HG02970 (cell line): Measurements from ENCODE around the gene RBMS3.

Source experiments
- ATAC-seq: cut with Tn5 transposase; IDR thresholded peaks from one replicate; pipeline ENCODE4 v1.9.1; 2021; ENCODE audit warnings: mild to moderate bottlenecking, moderate library complexity, moderate number of reproducible peaks; ENCODE audit not compliant: unreplicated experiment, low FRiP score

RBMS3 gene

DNA sequence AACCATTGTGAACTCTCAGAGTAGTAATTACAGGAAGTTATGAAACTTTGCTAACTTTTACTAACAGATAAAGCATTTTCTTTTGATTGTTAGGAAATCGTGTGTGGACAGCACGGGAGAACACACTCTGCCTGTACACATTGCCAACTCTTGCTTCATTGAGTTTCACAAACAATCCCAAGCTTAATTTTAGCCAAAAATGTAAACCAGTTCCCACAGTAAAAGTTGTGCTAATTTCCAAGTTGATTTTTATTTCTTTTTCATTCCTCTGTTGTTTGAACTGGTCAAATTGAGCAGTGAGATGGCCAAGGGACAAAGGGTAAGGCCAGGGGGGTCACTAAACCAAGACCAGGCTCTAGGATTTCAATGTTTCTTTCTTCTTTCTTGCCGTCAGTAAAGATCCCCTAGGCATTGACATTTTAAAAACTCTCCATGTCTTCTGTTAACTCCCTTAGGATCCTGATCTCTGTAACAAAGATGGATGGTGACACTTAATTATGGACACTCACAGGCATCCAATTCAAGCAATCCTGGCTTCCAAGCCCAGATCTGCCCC is 414.9 kb downstream of the RBMS3 start:
- ATAC-seq = no peak

DNA sequence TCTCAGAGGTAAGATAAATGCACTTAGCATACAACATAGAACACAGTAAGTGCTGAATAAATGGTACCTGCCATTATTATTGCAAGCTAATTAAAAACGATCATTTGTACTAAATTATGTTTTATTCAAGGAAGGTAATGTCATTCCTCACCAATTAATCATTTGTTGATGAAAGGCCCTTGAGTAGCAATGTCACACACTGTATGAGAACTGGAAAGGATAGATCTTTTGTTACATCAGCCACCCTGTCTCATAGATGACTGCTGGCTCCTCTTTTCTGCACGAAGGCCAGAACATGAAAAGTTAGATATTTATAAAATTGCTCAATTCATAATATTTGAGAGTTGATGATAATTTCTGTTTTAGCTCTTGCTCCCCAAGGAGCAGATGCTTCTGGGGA is 415.4 kb downstream of the RBMS3 start:
- no peak for ATAC-seq

DNA sequence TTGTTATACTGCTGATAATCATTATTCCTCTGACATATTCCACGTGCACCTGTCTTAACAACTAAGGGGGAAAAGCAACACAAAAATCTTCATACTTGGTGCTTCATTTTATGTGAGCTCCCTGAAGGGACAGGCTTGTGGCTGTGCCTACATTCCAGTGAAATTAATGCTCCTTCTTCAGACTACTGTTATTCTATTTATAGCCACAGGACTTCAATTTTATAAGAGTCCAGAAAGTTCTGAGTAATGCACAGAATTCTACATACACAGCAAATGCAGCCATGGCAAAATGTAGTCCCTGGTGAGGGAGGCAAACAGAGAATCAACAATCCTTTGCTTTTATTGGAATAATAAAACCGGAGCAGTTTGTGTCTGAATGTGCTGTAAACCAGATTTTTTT is 417.1 kb downstream of the RBMS3 start:
- ATAC-seq = no peak

DNA sequence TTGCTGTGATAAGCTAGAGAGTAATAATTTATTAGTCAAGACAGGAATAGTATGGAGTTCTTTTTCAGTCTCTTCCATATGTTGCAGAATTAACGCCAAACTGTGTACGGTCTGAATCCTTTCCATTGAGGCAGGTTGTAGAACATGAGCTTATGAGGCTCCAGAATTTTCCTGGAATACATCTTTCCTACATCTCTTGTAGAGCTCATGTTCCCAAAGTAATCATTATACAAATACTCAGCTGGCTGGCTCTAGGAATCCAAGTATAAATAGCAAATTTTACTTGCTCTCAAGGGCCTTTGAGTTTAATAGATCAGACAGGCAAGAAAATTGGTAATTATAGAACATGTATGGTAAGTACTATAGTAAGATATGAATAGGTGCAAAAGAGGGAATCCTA is 419.4 kb downstream of the RBMS3 start:
- no peak for ATAC-seq

GRCh38 chr3:29701326-29701983 is 420.6 kb downstream of the RBMS3 start:
- no peak for ATAC-seq

DNA sequence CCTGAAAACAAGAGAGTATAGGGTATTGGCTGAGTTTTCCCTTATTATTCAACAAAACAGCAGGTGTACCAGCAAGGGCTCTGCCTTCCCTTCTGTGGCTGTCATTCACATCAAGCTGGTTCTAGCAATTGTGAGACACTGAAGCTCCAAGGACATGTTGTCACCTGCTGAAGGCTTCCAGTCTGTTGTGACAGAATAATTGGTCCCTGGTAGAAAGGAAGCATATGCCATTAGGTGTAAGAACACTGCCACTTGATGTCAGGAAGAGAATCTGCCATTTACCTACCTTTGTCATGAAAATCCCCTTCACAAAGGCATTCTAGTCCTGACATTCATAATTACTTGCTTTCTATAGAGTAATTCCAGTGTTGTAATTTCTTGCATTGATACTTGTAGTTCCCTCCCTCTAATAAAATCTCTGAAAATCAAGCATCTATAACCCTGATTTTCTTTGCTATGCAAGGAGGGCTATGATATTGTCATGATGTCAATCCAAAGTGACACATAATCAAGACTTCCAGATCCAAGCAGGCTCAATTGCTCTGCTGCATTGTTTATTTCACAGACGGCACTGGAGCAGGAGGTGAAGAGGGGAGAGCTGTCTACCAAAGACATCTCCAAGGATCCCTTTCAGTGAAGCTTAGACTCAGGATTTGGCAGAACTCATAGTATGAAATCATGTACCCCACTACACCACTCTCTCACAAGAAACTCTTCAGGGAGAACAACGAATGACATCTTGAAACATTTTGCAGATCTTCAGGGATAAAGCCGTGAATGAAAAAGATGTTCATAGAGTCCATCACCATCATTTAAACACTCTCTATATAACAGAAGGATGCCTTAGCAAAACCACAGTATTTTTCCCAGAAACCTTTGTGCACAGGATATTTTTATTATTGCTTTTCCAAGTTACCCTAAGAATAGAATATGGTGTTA is 425.3 kb downstream of the RBMS3 start:
- no peak for ATAC-seq

- no peak for ATAC-seq
Measured at GRCh38 chr3:29708884-29709283, 428.0 kb downstream of the RBMS3 start.

DNA sequence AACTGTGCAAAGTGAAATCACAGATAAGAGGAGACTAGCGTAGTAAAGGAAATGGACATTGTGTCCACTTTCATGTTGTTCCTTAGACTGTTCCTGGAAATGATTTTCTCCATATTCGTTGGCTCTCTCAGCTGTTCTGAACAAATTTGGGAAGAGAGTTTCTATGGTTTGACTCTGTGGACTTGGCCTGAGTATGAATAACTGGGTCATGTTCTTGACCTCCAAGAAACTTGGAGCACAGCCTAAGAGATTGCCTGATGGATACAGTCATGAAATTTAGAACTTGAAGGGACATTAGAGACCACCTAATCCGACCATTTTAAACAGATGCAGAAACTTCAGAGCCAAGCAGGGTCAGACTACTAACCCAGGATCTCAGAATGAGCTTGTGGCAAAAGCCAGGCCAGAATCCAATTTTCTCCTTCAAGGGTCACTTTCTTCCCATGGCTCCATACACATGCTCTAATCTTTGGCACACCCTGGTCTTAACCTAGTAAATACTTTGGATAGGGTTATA is 430.4 kb downstream of the RBMS3 start:
- ATAC-seq = no peak

DNA sequence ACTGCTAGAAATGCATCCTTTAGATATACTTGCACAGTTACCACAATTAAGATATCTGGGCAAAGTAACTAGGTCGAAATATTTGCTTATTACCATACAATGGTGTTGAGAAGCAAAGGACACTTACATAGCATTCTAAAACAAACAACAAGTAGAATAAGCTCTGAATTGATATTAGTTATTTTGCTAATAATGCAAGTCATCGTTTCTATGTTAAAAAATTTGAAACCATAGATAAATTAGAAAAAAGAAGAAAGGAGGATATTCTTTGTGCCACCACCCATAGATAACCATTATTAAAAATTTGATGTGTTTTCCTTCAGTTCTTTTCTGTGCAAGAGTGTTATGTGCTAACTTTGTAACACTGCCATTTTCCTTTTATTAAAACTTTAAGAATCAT is 435.3 kb downstream of the RBMS3 start:
- no peak for ATAC-seq

- no peak for ATAC-seq
Measured at GRCh38 chr3:29718661-29719065, 437.8 kb downstream of the RBMS3 start.

DNA sequence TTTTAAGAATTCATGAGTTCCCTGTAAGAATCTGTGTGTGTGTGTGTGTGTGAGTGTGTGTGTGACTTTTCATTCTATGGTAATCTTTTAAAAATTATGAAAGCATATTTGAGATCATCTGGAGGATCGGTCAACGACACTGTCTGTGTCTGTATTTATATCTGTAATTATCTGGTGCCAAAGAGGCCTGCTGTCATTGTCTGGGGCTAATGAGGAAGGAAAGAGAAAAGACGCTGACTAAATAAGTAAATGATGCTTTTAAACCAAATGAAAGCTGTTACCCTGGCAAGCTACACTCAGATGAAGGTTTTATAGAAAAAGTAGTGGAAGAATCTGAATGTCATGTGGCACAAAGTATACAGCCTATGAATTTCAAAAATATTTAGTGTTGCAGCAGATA is 439.8 kb downstream of the RBMS3 start:
- no peak for ATAC-seq

GRCh38 chr3:29721789-29722188 is 440.9 kb downstream of the RBMS3 start:
- ATAC-seq = no peak

DNA sequence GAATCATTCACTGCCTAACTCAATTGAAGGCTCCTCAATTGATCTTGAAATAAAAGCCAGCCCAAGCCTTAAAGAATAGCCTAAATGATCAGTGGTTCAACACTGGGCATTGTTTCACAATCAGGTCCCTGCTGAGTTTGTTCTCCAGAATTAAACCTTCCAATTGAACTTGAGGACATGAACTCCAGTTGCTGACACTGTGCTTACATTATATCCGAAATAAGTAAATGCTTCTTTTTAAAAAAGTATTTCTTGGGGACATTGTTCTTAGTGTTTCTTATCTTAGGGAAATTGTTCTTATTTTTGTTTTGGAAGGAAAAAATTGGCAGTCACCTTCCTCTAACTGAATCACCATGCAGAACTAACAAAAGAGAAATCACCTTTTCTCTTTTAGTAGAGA is 450.2 kb downstream of the RBMS3 start:
- ATAC-seq = no peak

DNA sequence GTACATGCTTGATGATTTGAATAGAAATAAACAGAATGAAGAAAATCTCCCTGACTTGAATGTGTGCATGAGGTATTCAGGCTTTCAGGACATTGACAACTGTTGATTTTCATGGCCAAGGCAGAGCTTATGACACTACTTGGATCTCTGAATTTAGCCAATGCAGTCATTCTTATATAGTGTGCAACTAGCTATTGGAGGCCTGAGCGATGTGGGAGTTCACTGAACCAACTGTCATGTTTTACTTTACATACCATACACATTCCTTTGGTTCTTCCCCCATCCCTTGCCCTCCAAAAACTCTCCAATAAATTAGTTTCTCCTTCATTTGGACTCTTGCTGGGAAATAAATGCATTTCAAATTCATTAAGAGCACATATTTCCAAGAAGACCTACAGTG is 460.4 kb downstream of the RBMS3 start:
- ATAC-seq = no peak

DNA sequence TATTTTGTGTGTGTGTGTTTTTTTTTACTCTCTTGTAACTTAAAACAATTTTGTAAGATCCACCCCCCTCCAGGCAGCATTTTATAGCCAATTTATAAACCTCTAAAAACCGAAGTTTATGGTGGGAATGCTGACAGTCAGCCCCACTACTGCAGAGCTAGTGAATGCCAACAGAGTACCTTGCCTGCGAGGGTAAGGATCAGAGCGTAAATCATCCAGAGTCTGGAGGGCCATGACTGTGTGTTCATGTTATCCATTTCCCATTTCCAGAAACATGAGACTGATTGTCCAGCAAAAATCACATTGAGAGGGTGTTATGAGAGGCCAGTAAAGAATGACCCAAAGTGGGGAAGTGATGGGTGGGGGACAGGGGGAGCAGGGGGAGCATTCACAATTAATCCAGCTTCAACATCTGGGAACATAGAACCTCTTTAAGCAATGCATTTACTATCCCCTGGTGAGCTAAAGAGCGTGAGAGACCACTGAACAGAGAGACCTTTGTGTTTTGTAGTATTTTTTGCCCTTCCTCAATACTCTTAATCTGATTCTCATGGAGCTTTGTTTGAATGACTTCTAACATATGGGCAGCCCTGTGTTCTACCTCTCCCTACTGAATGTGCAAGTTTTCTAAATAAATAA is 464.5 kb downstream of the RBMS3 start:
- no peak for ATAC-seq

DNA sequence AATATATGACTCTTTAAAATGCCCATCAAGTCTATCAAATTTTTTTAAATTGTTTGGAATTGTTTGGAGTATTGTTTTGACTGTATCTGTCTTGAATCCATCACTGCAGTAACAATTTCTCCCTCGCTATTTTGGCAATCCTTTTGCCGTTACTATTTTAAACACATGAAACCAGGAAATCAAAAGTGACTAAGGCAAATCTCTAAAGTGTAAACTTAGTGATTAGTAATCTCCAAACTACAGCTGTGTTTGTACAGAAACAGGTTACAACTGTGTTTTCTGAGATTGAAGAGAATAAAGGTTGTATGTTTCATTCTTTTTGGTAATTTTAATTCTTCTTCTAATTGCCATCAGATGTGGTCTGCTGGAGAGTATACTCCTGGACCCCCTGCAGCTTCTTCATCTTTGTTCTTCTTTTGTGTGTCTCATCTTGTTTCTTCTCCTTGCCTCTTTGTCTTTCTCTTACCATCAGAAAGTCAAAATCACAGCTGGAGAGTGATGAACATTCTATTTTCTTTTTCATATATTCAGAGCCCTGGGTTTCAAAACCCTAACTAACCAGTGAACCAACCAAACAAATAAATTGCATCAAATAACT is 465.4 kb downstream of the RBMS3 start:
- no peak for ATAC-seq

- ATAC-seq = no peak
Measured at GRCh38 chr3:29747991-29748390, 467.1 kb downstream of the RBMS3 start.

- no peak for ATAC-seq
Measured at GRCh38 chr3:29751647-29752314, 470.9 kb downstream of the RBMS3 start.

GRCh38 chr3:29754346-29754745 is 473.5 kb downstream of the RBMS3 start:
- ATAC-seq = no peak

DNA sequence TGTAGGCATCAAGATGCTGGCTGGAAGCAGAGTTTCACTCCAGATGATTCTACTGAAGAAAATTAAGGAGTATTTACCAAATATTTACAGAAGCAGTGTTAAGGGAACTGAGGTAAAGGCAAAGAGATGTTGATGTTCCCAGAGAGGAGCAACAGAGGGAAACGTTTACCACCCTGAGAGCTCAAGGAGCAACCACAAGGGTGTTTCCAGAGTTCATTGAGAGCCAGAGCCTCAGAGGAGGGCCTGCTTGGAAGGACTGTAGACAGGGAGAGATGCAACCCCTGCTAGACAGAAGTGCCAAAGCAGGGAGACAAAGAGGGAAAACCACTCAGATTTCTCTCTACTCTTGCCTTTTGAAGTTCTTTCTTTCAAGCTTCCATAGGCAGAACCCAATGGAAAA is 474.5 kb downstream of the RBMS3 start:
- no peak for ATAC-seq
